HG03354 (cell line): Measurements from ENCODE around the gene YLPM1.
"Not testable (repeated sequence)": the region's sequence is repeated elsewhere in the genome, so short reads cannot be mapped to it uniquely, and the experiment has no call there.

Experiments used
- ATAC-seq: cut with Tn5 transposase; IDR thresholded peaks from one replicate; pipeline ENCODE4 v1.9.1; 2021; ENCODE audit warnings: mild to moderate bottlenecking; ENCODE audit not compliant: unreplicated experiment, poor library complexity, severe bottlenecking

YLPM1 gene

GRCh38 chr14:74762917-74763802 lies at the start of gene YLPM1:
TSS of gene YLPM1 (plus strand) at chr14:74763316. CDS start at chr14:74763490, 174 bp downstream.
- ATAC-seq: peak; percentile 95

- peak; percentile 15 for ATAC-seq
These were observed 49.8 kb upstream of the YLPM1 start for GRCh38 chr14:74713395-74713735.

GRCh38 chr14:74720526-74720925 lies 42.6 kb upstream of the YLPM1 start:
- ATAC-seq: no peak

GRCh38 chr14:74723134-74723533 lies 40.0 kb upstream of the YLPM1 start:
- ATAC-seq: no peak

GRCh38 chr14:74732387-74732786 lies 30.7 kb upstream of the YLPM1 start:
- ATAC-seq: no peak

GRCh38 chr14:74733221-74733620 lies 29.9 kb upstream of the YLPM1 start:
- ATAC-seq: no peak

GRCh38 chr14:74735125-74735524 lies 28.0 kb upstream of the YLPM1 start:
- no peak for ATAC-seq

- no peak for ATAC-seq
These were observed 25.3 kb upstream of the YLPM1 start for GRCh38 chr14:74737753-74738325.

GRCh38 chr14:74739293-74740030 lies 23.7 kb upstream of the YLPM1 start:
- ATAC-seq: no peak

GRCh38 chr14:74747237-74747636 lies 15.9 kb upstream of the YLPM1 start:
- ATAC-seq: no peak

- no peak for ATAC-seq
These were observed 9.0 kb upstream of the YLPM1 start for GRCh38 chr14:74754157-74754556.

- no peak for ATAC-seq
These were observed 8.2 kb upstream of the YLPM1 start for GRCh38 chr14:74754899-74755298.

- ATAC-seq: no peak
These were observed 6.8 kb upstream of the YLPM1 start for GRCh38 chr14:74756326-74756725.

- ATAC-seq: not testable (repeated sequence)
These were observed 4.6 kb upstream of the YLPM1 start for GRCh38 chr14:74758505-74758904.

GRCh38 chr14:74763803-74764531 lies 851 bp downstream of the YLPM1 start:
- ATAC-seq: no peak

- ATAC-seq: no peak
These were observed 2.6 kb downstream of the YLPM1 start for GRCh38 chr14:74765721-74766120.

- ATAC-seq: no peak
These were observed 8.3 kb downstream of the YLPM1 start for GRCh38 chr14:74771399-74771798.

- no peak for ATAC-seq
These were observed 21.5 kb downstream of the YLPM1 start for GRCh38 chr14:74784634-74785033.

- no peak for ATAC-seq
These were observed 22.0 kb downstream of the YLPM1 start for GRCh38 chr14:74785056-74785613.
